Trophoblast cell (in vitro differentiated cells and primary cell): ENCODE data around the gene OR5AC2.

Experiments
- DNase-seq, 2 donors: peaks; one replicate each; pipeline ENCODE4 v3.0.0-alpha.2; 2016
- H2AFZ ChIP-seq: 2 replicates; pipeline ENCODE4 v1.6.1; 2013; ENCODE audit warnings: low read length, moderate library complexity, mild to moderate bottlenecking; ENCODE audit not compliant: insufficient read depth, poor library complexity
- H2AK5ac ChIP-seq: 2 replicates; pipeline ENCODE4 v1.6.1; 2013; ENCODE audit warnings: mild to moderate bottlenecking, low read length
- H2BK120ac ChIP-seq: 2 replicates; pipeline ENCODE4 v1.6.1; 2013; ENCODE audit warnings: low read length, mild to moderate bottlenecking, moderate library complexity; ENCODE audit not compliant: insufficient read depth, poor library complexity
- H2BK12ac ChIP-seq: 2 replicates; pipeline ENCODE4 v1.6.1; 2013; ENCODE audit warnings: mild to moderate bottlenecking, low read length, moderate library complexity
- H2BK5ac ChIP-seq: 2 replicates; pipeline ENCODE4 v1.6.1; 2013; ENCODE audit warnings: low read length, low read depth, moderate library complexity, mild to moderate bottlenecking; ENCODE audit not compliant: poor library complexity
- H3K14ac ChIP-seq: 2 replicates; pipeline ENCODE4 v1.6.1; 2013; ENCODE audit warnings: mild to moderate bottlenecking, low read length
- H3K18ac ChIP-seq: 2 replicates; pipeline ENCODE4 v1.6.1; 2013; ENCODE audit warnings: mild to moderate bottlenecking, low read length
- H3K23ac ChIP-seq: 2 replicates; pipeline ENCODE4 v1.6.1; 2013; ENCODE audit warnings: low read length
- H3K27ac ChIP-seq: 2 replicates; pipeline ENCODE4 v1.5.1; 2013; ENCODE audit warnings: low read depth, mild to moderate bottlenecking, inconsistent platforms, low read length, moderate library complexity
- H3K27me3 ChIP-seq: 2 replicates; pipeline ENCODE4 v1.6.1; 2013; ENCODE audit warnings: inconsistent platforms, mild to moderate bottlenecking, low read length, moderate library complexity; ENCODE audit not compliant: insufficient read depth
- H3K36me3 ChIP-seq, 2 experiments: 1 replicate in 1 of 2; 2 replicates in 1 of 2; pipeline ENCODE4 v1.6.1; 2013; ENCODE audit warnings: low read length in 2 of 2, mild to moderate bottlenecking in 2 of 2, moderate library complexity in 1 of 2; ENCODE audit not compliant: insufficient read depth in 2 of 2, control insufficient read depth in 1 of 2
- H3K4ac ChIP-seq: 2 replicates; pipeline ENCODE4 v1.6.1; 2013; ENCODE audit warnings: low read depth, mild to moderate bottlenecking, low read length, moderate library complexity
- H3K4me1 ChIP-seq, 2 experiments: 1 replicate in 1 of 2; 2 replicates in 1 of 2; pipeline ENCODE4 v1.6.1; 2013; ENCODE audit warnings: low read length in 2 of 2, mild to moderate bottlenecking in 2 of 2, moderate library complexity in 1 of 2; ENCODE audit not compliant: insufficient read depth in 2 of 2, control insufficient read depth in 1 of 2
- H3K4me2 ChIP-seq: 2 replicates; pipeline ENCODE4 v1.6.1; 2013; ENCODE audit warnings: inconsistent platforms, mild to moderate bottlenecking, low read length, moderate library complexity
- H3K4me3 ChIP-seq: 2 replicates; pipeline ENCODE4 v1.5.1; 2013; ENCODE audit warnings: mild to moderate bottlenecking, low read depth, low read length, inconsistent platforms
- H3K79me1 ChIP-seq: one replicate; pipeline ENCODE4 v1.6.1; 2013; ENCODE audit warnings: low read length
- H3K79me2 ChIP-seq: 2 replicates; pipeline ENCODE4 v1.6.1; 2013; ENCODE audit warnings: low read length, mild to moderate bottlenecking; ENCODE audit not compliant: control insufficient read depth, insufficient read depth, poor library complexity
- H3K9ac ChIP-seq: 2 replicates; pipeline ENCODE4 v1.6.1; 2013; ENCODE audit warnings: mild to moderate bottlenecking, low read length
- H3K9me3 ChIP-seq: 2 replicates; pipeline ENCODE4 v1.6.1; 2013; ENCODE audit warnings: low read depth, mild to moderate bottlenecking, control low read depth, inconsistent platforms, low read length; ENCODE audit not compliant: insufficient read depth
- H4K12ac ChIP-seq: 2 replicates; pipeline ENCODE4 v1.6.1; 2013; ENCODE audit warnings: low read depth, mild to moderate bottlenecking, low read length, moderate library complexity
- H4K8ac ChIP-seq: 2 replicates; pipeline ENCODE4 v1.6.1; 2013; ENCODE audit warnings: low read depth, mild to moderate bottlenecking, low read length, moderate library complexity
- H4K91ac ChIP-seq: one replicate; pipeline ENCODE4 v1.6.1; 2013; ENCODE audit warnings: low read depth, mild to moderate bottlenecking, low read length, moderate library complexity
- WGBS: extraction: QIAGEN DNeasy Blood & Tissue Kit; methylation state at CpG from one replicate; pipeline ENCODE4 v1.1.7; 2013; ENCODE audit warnings: missing lambda C conversion rate; ENCODE audit not compliant: insufficient read length, insufficient coverage; ENCODE audit errors: extremely low coverage; 5-methylcytosine and 5-hydroxymethylcytosine counted together

The OR5AC2 gene

DNA sequence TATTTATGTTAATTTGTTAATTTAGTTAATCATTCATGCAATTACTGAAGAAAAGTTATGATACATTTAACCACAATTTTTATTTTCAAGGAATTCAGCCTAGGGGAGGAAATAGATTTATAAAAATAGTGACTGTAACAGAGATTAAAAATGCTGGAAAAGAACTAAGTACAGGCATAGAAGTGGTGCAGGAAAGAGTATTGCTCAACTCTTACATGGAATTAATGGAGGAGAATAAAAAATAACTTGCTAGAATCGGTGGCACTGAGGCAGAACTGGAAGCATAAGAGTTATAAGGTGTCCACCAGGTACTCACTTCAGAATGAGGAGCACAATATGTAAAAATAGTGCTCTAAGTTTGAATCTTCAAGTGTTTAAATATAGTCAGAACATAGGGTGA, 13.5 kb upstream of the OR5AC2 start:
- Histone ChIP-seq H3K27ac (no peak overlapping the region), H3K9me3 (no peaks in the 10 kb centered on the region), H3K4me3 (no peak overlapping the region), H3K79me1 (no peaks in the 10 kb centered on the region), H3K4ac (no peak overlapping the region), H4K12ac (no peak overlapping the region), H3K36me3 (no peaks in the 10 kb centered on the region), H3K4me2 (no peak overlapping the region), H4K91ac (no peak overlapping the region), H3K14ac (no peak overlapping the region), H2BK5ac (no peak overlapping the region), H3K9ac (no peak overlapping the region), H3K27me3 (no peaks in the 10 kb centered on the region), H2AFZ (no peak overlapping the region), H2AK5ac (no peak overlapping the region), H2BK120ac (no peak overlapping the region), H3K79me2 (no peaks in the 10 kb centered on the region), H3K23ac (no peak overlapping the region), H2BK12ac (no peak overlapping the region), H3K4me1 (no peaks in the 10 kb centered on the region), H3K18ac (no peak overlapping the region), H4K8ac (no peak overlapping the region)
- DNase-seq: no peak
- no CpG with 5 or more reads among the region's 1 CpG for WGBS

DNA sequence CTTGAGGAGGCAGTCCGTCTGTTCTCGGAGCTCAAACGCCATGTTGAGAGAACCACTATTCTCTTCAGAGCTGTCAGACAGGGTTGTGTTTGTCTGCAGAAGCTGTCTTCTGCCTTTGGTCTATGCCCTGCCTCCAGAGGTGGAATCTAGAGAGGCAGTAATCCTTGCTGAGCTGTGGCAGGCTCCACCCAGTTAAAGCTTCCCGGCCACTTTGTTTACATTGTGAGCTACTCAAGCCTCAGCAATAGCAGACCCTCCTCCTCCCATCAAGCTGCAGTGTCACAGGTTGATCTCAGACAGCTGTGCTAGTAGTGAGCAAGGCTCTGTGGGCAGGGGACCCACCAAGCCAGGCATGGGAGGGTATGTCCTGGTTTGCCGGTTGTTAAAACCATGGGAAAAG, 8.9 kb downstream of the OR5AC2 start:
- no CpG with 5 or more reads among the region's 5 CpGs for WGBS
- Histone ChIP-seq H3K79me2 (no peaks in the 10 kb centered on the region), H4K8ac (no peak overlapping the region), H2AK5ac (no peak overlapping the region), H3K4me1 (no peaks in the 10 kb centered on the region), H3K23ac (no peak overlapping the region), H2BK120ac (no peak overlapping the region), H3K27me3 (no peaks in the 10 kb centered on the region), H3K36me3 (no peaks in the 10 kb centered on the region), H2BK12ac (no peak overlapping the region), H3K18ac (no peak overlapping the region), H3K4me3 (no peak overlapping the region), H4K12ac (no peak overlapping the region), H3K4me2 (no peak overlapping the region), H2BK5ac (no peak overlapping the region), H3K27ac (no peak overlapping the region), H3K9ac (no peak overlapping the region), H3K79me1 (no peaks in the 10 kb centered on the region), H2AFZ (no peak overlapping the region), H3K4ac (no peak overlapping the region), H4K91ac (no peak overlapping the region), H3K14ac (no peak overlapping the region), H3K9me3 (peaks cover 3% of the 10 kb centered on the region)
- no peak for DNase-seq

DNA sequence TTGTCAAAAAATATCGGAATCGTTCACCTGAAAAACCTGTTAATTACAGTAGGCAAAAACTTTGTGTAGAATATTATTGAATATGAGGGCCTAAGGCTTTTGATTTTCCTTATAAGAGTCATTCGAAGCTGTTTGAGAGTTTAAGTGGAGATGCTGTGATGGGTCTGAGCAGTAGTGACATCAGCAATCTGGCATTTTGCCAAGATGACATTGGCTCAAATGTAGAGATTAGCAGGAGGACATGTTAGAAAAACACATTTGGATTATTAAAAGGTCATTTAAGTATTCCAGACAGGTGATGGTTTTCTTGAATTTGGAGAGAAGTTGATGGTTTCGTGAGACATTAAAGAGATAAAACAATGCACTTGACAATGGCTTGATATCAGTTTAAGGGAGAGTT, 12.9 kb downstream of the OR5AC2 start:
- Histone ChIP-seq H2BK5ac (no peak overlapping the region), H3K4ac (no peak overlapping the region), H3K9ac (no peak overlapping the region), H3K79me2 (no peaks in the 10 kb centered on the region), H3K9me3 (peaks cover 3% of the 10 kb centered on the region), H3K14ac (no peak overlapping the region), H2BK12ac (no peak overlapping the region), H2AFZ (no peak overlapping the region), H4K8ac (no peak overlapping the region), H3K4me3 (no peak overlapping the region), H3K18ac (no peak overlapping the region), H3K4me1 (no peaks in the 10 kb centered on the region), H3K79me1 (no peaks in the 10 kb centered on the region), H3K4me2 (no peak overlapping the region), H4K91ac (no peak overlapping the region), H3K27ac (no peak overlapping the region), H4K12ac (no peak overlapping the region), H2BK120ac (no peak overlapping the region), H2AK5ac (no peak overlapping the region), H3K27me3 (no peaks in the 10 kb centered on the region), H3K36me3 (no peaks in the 10 kb centered on the region), H3K23ac (no peak overlapping the region)
- DNase-seq: no peak
- no CpG with 5 or more reads among the region's 4 CpGs for WGBS

DNA sequence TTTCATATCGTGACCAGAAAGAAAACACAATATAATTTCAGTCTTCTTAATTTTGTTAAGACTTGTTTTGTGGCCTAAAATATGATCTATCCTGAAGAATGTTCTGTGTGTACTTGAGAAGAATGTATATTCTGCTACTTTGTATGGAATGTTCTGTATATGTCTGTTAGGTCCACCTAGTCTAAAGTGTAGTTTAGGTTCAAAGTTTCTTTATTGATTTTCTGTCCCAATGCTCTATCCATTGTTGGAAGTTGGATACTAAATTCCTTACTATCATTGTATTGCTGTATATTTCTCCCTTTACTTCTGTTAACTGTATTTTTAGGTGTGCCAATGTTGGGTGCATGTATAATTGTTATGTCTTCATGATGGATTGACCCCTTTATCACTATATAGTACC, 21.2 kb downstream of the OR5AC2 start:
- no peak overlapping the region for H3K27ac ChIP-seq
- H4K91ac ChIP-seq: no peak overlapping the region
- H2AFZ ChIP-seq: no peak overlapping the region
- WGBS: no CpG with 5 or more reads among the region's 1 CpG
- H4K12ac ChIP-seq: no peak overlapping the region
- H2BK5ac ChIP-seq: no peak overlapping the region
- H3K4me1 ChIP-seq: peaks cover 2 to 3% of the 10 kb centered on the region in 2 experiments
- H3K14ac ChIP-seq: no peak overlapping the region
- H3K18ac ChIP-seq: no peak overlapping the region
- no peaks in the 10 kb centered on the region for H3K36me3 ChIP-seq
- H3K23ac ChIP-seq: no peak overlapping the region
- peaks cover 5% of the 10 kb centered on the region for H3K9me3 ChIP-seq
- no peaks in the 10 kb centered on the region for H3K27me3 ChIP-seq
- no peak overlapping the region for H3K4me3 ChIP-seq
- peaks cover 3% of the 10 kb centered on the region for H3K79me1 ChIP-seq
- no peak overlapping the region for H2BK120ac ChIP-seq
- H4K8ac ChIP-seq: no peak overlapping the region
- no peak overlapping the region for H3K9ac ChIP-seq
- H3K4ac ChIP-seq: no peak overlapping the region
- no peak overlapping the region for H3K4me2 ChIP-seq
- no peak overlapping the region for H2AK5ac ChIP-seq
- no peaks in the 10 kb centered on the region for H3K79me2 ChIP-seq
- no peak for DNase-seq
- no peak overlapping the region for H2BK12ac ChIP-seq
